HG02870 (cell line): ENCODE measurements around the gene TH.
"Not testable (repeated sequence)": the region's sequence is repeated elsewhere in the genome, so short reads cannot be mapped to it uniquely, and the experiment has no call there.

ENCODE experiments used
- ATAC-seq: cut with Tn5 transposase; IDR thresholded peaks from one replicate; pipeline ENCODE4 v1.9.1; 2021; ENCODE audit warnings: mild to moderate bottlenecking, moderate library complexity; ENCODE audit not compliant: unreplicated experiment

Gene TH

DNA sequence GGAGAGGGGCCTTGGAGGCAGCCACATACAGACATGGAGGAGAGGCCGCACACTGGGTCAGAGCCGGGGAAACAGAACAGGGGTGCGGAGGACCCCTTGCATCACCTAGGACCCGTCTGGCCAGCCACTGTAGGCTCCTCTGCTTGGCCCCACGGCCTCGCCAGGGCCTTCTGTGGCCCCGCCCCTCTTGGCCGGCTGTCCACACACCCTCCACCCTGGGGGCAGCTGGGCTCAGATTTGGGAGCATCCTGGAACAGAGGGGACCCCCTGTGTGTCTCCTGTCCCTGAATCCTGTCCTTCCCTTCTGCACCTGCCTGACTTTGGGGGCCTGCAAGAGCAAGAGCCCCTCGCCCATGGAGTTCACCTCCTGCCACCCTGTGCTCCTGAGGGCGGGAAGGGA is 7.9 kb upstream of the TH start:
- ATAC-seq: no peak

DNA sequence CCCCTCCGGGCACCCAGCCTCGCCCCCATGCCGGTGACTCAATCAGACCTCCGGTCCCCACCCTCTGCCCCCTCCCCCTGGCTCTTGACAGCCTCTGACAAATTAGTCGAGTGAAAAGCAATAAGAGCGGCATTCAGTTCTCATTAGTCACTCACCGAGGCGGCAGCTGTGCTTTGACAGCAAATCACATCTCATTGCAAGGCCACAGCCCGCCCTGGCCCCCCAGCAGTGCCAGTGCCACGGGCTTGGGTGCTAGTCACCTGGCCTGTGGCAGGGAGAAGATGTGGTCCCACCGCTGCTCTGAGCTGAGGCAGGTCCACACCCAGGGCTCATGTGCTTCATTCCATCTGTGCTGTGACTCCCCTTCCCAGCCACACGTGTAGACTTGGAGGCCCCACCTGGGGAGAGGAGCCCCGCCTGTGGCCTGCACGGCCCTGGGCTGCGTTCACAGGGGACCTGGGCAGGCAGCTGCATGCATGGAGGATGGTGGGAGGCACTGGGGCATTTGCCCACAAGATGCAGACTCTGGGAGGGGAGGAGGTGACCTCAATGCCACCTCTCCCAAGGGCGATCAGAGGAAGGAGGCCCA is 7.4 kb upstream of the TH start:
- ATAC-seq: no peak

DNA sequence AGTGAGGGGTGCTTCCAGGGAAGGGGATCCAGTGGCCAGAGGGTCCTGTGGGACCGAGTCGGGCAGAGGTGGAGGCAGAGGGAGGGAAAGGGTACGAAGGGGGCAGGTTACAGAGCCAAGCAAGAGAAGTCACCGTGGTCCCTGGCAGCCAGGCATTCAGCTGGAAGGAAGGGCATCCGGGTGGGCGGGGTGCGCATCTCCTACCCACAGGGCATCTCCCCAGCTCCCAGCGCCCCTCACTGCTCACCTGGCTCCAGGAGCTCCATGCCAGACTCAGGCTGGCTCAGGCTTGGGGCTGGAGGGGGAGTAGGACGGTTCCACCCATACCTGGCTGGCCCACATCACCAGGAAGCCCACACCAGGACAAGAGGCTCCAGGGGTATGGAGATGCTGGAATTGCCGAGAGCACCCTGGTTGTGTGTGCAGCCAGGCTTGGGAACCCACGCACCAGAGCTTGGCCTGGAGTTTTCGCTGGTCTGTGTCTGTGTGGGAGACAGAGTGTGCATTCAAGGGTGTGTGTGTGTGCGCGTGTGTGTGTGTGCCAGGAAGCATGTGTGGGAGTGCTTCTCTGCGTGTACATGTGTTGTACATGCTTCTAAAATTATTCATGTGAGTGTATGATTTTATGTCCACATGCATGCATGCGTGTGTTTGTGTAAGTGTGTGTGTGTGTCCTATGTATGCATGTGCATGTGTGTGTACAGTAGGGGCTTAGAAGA is 6.6 kb upstream of the TH start:
- not testable (repeated sequence) for ATAC-seq

- ATAC-seq: no peak
These were observed 5.5 kb upstream of the TH start for GRCh38 chr11:2177076-2177475.

- ATAC-seq: no peak
These were observed 4.8 kb upstream of the TH start for GRCh38 chr11:2176389-2176900.

- no peak for ATAC-seq
These were observed 4.0 kb upstream of the TH start for GRCh38 chr11:2175659-2176058.

DNA sequence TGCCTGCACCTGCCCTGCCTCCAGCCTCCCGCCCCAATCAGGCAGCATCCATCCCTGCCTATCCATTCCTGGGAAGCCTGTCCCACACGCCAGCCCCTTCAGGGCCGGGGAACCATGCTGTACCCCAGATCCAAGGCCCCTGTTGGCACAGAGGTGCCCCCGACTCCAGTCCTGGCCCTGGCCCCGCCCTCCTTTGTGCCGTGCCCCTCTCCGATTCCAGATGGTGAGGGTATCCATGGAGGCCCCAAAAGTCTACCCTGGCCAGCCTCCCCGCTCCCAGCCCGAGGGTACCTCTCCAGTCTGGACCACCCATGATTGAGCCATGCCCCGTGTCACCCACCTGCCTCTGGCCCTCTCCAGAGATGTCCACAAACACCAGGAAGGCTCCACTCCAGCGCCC is 2.7 kb upstream of the TH start:
- ATAC-seq: no peak

DNA sequence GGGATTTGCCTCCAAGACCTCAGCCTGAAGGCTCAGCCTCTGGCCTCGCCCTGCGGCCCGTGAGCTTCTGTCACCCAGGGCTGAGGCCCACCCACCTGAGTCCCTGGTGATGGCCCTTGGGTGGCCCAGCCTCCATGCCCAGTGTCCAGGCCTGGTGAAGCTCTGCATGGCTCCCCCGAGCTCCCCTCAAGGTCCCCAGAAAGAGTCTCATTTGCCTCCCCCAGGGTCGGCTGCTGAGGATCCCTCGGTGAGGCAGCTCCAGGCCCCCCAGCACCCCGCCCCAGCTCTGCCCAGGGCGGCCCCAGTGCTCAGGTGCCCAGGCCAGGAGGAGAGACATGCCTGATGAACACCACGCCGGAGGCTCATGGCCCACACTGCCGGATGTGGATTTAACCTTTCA is 2.1 kb upstream of the TH start:
- no peak for ATAC-seq

DNA sequence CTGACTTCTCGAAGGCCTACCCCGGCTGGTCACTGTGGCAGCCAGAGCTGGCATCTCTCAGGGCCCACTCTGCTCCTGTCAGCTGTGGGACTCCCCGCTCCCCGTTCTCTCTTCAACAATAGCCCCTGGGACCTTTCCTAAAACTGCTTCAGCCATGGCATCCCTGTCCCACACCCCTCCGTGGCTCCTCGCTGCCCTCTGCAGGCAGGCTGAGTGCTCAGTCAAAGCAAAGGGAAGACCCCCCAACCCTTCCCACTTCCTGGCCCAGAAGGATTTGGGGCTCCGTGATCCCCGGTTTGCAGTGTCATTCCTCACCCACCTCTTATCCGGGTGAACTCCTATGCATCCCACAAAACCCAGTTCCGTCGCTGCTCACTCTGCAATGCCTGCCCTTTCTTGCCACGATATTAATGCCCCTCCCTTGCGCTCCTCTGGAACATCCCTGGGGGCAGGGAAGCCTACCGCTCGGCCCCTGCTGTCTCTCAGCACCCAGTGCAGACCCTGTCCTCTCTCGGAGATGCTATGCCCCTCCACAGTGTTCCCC is 1.6 kb upstream of the TH start:
- no peak for ATAC-seq

- ATAC-seq: no peak
These were observed 1.1 kb upstream of the TH start for GRCh38 chr11:2172676-2173075.

GRCh38 chr11:2169626-2170570 is 1.7 kb downstream of the TH start:
- no peak for ATAC-seq

GRCh38 chr11:2169005-2169378 is 2.6 kb downstream of the TH start:
- ATAC-seq: no peak

DNA sequence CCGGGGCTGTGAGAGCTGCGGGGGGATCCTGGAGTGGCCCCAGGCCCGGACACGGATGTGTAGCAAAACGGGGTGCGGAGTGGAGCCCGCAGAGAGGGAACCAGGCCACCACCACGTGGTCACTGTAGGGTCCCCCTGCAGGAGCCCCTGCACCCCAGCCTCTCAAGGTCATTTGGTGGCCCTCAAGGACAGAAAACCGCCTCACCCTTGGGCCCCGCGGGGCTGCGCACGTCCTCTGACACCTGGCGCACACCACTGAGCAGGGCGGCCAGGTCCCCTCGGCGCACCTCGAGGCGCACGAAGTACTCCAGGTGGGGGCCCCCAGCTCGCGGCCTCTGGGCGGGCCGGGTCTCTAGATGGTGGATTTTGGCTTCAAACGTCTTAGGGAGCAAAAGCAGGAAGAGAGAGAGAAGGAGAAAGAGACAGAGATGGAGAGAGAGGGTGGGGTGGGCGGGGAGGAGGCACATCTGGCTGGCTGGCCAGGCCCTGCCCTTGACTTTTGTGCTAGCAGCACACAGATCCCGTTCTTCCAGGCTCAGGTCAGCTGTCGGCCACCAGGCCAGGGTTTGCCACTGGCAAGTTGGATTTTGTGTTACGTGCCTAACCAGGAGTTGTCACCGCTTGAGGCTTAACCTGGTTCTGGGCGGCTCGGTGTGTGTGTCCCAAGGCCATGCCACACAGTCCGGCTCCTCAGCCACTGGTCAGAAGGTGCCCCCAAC is 3.2 kb downstream of the TH start:
- ATAC-seq: no peak

- no peak for ATAC-seq
These were observed 4.2 kb downstream of the TH start for GRCh38 chr11:2167141-2168045.

DNA sequence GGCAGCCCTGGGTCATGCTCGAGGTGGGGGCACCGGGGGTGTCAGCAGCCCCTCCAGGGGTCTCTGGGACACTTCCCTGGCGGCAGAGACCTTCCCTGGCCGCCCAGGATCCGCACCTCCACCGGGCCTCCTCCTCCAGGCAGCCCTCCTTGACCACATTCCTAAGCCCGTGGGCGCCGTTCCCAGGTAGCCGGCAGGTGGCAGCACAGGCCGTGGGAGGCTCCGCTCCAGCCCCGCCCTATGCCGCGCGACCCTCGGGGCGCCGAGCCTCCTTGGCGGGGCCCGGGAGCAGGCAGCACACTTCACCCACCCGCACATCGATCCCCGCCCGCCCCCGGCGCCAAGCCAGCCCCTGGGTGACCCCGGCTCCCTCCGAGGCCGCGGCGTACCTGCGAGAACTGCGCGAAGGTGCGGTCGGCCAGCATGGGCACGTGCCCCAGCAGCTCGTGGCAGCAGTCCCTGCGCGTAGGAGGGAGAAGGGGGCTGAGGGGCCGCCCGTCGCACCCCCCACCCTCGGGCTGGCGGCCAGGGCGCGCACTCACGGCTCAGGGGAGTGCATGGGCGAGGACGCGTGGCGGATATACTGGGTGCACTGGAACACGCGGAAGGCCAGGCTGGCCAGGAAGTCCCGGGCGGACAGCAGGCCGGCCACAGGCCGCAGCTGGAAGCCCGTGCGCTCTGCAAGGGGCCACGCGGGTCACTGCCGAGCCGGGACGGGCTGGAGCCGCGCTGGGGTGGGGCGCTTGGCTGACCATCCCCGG is 5.3 kb downstream of the TH start:
- no peak for ATAC-seq

GRCh38 chr11:2165571-2165970 is 6.0 kb downstream of the TH start:
- no peak for ATAC-seq

DNA sequence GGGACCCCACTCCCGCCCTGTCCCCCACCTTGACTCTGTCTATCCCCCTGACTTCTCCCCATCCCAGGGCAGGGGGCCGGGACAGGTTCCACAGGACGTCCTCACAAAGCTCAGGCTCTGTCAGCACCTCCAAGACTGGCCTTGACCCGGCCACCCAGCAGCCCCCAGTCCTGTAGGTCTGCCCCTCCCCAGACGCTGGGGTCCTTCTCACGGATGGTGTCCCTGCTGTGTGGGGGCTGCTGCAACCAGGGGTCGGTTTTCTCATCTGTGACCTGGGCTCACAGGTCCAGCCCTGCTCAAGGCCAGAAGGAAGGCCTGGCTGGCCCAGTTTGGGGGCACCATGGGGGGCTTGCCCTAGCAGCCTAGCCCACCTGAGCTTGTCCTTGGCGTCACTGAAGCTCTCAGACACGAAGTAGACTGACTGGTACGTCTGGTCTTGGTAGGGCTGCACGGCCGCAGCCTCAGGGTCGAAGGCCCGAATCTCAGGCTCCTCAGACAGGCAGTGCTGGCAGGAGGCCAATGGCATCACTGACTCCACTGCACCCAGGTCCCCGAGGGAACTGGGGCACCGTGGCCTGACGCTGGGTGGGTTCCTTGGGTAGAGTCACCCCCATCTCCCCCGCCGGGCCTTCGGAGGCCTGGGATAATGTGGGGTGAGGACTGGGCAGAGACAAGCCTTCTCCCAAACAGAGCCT is 6.6 kb downstream of the TH start:
- no peak for ATAC-seq

DNA sequence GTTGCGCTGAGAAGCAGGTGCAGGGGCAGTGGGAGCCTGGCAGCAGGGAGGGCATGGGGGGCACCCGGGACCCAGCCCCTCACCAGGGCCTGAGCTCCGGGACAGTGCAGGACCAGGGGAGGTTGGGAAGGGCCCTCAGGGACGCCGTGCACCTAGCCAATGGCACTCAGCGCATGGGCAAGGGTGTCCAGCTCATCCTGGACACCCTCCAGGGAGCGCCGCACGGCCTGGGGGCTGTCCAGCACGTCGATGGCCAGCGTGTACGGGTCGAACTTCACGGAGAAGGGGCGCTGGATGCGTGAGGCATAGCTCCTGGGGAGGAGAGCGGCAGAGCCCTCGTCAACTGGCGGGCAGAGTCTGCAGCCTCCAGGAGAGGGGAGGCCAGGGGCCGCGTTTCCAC is 7.5 kb downstream of the TH start:
- no peak for ATAC-seq
